Activated CD4-positive, alpha-beta T cell treated with anti-CD3 and anti-CD28 coated beads, Interleukin-2, amount 50 U/mL, for 48 hours (primary cell): ENCODE measurements around the gene IL6R.
"Not testable (repeated sequence)": the region's sequence is repeated elsewhere in the genome, so short reads cannot be mapped to it uniquely, and the experiment has no call there.

Experiments used
- DNase-seq, 2 experiments: peaks; one replicate each; pipeline ENCODE4 v3.0.0-alpha.2; 2020

Gene IL6R

GRCh38 chr1:154407198-154408091 lies 2.3 kb downstream of the IL6R start:
- peak; percentile 68 to 75 for DNase-seq

GRCh38 chr1:154408174-154408777 lies 3.1 kb downstream of the IL6R start:
- no peak for DNase-seq

GRCh38 chr1:154410185-154410827 lies 5.2 kb downstream of the IL6R start:
- DNase-seq: no peak

GRCh38 chr1:154411525-154411924 lies 6.4 kb downstream of the IL6R start:
- no peak for DNase-seq

GRCh38 chr1:154413177-154413783 lies 8.1 kb downstream of the IL6R start:
- no peak for DNase-seq

DNA sequence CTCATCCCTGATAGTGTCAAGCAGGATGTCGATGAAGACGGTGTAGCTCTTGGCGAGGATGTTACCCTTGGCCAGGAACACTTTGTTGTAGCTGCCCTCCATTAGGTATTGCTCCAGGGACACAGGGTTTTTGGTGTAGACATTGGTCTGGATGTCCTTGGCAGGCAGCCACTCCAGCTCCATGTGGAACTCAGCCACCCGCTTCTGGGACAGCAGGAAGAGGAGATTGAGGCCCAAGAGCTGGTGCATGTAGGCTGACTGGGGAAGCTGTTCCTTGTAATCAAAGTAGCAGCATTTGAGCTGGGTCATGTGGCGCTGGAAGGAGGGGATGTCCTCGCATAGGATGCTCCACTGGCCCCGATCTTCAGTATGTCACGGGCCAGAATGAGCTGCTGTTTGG lies 9.5 kb downstream of the IL6R start:
- DNase-seq: no peak

GRCh38 chr1:154416471-154417337 lies 11.6 kb downstream of the IL6R start:
- no peak for DNase-seq

DNA sequence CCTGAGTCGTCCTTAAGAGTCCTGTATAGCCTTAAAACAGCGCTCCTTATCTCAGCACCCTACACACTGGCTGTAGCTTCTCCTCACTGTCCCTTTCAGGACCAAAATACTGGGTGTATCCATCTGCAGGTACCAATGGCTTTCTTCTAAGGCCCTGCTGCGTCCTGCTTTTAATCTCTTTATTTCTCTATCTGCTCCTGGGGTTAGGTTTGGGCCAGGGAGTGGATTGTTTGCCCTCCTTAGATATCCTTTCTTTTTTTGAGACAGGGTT lies 12.1 kb downstream of the IL6R start:
- no peak for DNase-seq

DNA sequence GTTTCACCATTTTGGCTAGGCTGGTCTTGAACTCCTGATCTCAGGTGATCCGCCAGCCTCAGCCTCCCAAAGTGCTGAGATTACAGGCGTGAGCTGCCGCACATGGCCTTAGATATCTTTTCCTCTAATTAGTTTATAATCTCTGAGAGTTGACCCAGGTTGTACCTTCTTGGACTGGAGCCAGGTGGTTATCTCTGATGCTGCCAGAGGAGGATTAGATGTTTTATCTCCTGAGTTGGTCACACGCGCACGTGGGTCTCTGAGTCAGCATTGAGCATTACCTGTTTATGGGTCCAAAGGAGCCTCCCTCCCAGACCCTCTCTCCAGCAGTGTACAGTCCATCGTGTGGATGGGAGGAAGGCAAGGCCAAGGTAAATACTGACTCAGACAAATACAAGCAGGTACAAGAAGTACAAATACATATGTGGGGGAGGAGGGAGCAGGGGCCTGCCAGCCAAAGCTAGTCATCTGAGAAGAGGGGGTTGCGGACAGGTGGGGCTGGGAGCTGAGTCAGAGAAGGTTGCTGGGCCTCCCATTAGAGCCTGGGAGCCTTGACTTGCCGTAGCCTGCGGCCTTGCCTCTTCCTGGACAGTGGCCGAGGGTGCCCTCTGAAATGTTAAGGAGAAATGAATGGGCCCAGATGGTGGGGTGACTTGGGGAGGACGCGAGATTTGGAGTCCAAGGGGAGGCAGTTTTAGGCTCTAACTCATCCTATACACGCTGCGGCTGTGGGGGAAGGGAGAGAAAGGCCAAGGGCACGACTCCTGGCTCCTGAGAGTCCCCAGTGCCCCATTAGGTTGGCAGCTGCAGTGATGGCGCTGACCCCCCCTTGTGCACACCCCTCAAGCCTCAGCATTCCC lies 13.1 kb downstream of the IL6R start:
- peak in 1 of 2 experiments; percentile 50 for DNase-seq

- no peak for DNase-seq
Measured at GRCh38 chr1:154418923-154419619, 13.9 kb downstream of the IL6R start.

DNA sequence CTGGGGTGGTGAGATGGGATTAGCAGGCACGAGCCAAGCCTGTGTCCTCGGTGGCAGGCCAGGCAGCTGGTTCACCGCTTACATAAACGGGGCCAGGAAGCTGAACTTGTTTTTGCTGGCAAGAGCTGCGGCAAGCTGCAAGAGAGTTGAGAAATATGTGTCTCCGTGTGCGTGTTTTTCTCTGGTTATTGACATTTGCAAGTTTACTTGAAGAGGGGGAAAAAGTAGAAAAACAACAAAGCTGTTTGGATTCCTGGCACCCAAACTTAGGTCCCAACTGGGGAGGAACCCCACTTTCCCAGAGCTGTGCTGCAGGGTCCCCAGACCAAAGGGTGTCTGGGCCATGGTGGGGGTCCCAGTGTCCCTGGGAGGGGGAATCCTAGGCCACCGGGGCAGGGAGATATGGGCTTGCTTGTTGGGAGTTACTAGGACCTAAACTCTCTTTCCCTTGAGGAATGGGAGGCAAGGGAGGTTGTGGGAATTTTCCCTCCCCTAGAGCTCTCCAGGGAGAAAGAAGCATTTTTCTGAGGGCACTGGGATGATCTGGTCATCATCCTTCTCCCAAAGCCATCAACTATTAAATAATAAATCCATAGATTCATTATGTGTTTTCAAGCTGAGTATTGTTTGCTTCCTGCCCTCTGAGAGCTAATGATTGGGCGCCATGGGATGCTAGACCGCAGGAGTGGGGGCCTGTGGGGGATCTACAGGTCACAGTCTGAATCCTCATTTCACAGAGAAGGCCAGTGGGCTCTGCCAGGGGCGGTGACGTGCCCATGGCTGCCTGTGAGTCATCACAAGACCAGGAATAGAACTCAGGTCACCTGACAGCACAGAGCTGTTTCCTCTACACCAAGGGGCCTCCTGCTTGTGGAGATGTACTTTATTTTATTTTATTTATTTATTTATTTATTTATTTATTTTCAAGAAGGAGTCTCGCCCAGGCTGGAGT lies 14.8 kb downstream of the IL6R start:
- DNase-seq: peak; percentile 63 to 71

GRCh38 chr1:154420961-154421924 lies 16.1 kb downstream of the IL6R start:
- no peak for DNase-seq

DNA sequence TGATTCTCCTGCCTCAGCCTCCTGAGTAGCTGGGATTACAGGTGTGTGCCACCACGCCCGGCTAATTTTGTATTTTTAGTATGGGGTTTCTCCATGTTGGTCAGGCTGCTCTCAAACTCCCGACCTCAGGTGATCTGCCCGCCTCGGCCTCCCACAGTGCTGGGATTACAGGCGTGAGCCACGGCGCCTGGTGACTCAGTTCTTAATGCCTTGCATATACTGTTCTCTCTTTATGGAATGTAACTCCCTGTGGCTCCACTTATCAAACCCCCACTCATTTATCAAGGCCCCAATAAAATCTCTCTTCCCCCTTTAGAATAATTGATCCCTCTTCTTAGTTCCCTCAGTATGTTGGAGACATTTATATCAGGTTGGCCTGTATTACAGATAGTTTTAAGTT lies 16.9 kb downstream of the IL6R start:
- not testable (repeated sequence) for DNase-seq

DNA sequence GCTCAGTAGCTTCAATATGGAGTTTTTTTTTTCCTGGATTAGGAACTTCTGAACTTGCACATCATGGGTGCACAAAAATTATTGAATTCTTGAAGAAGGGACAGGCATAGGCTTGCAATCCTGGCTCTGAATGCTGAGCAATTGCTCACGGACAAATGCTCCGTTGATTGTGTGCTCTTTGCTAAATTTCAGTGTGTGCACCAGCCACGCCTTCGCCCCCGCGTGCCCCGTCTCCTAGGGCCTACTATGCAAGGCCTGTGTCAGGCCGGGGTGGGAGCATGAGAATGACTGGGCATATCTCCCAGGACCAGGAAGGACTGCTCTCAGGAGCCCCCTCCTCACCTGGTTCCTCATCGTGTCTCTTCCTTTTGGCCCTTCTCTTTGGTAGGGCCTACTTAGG lies 17.4 kb downstream of the IL6R start:
- DNase-seq: no peak

DNA sequence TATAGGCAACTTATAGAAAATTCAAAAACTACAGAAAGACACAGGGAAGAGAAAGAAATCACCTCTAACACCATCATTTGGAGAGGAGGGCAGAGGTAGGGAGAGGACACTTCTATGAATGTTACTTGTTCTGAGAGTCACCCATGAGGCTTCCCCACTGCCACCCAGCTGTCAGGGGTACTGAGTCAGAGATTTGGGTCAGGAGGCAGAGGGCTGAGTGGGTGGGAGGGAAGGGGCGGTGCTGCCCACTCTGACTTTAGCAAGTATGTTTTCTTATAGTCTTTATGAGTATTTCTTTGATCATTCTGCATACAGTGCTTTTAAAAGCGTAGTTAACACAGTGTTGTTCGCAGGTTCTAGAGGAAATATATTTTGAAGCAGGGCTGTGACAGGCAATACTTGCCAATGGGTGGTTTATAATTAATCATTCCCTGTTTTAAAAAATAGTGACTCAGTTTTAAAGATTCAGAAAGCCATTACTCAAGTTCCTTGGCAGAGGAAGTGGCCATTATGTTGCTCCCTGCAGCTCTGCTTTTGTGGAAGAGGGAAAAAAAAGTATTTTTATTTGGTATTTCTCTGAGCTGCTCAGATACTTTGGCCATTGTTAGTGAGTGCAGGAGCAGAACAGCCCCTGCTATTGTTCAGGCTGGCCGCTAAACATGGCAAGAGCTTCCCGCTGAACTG lies 18.3 kb downstream of the IL6R start:
- peak; percentile 55 to 59 for DNase-seq

DNA sequence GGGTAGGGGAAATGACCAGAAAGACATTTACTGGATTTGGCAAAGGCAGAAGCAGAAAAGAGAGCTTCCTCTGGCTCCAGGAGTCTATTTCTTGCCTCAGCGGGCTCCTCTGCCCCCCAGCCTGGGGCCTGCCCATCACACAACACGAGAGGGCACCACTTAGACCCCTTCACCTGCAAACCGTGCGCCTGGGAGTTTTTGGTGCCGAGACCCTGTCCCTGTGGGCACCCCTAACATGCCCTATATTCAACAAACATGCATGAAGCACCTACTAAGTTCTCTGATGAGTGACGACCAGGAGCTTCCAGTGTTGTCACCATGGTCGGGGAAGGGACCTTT lies 18.8 kb downstream of the IL6R start:
- no peak for DNase-seq

DNA sequence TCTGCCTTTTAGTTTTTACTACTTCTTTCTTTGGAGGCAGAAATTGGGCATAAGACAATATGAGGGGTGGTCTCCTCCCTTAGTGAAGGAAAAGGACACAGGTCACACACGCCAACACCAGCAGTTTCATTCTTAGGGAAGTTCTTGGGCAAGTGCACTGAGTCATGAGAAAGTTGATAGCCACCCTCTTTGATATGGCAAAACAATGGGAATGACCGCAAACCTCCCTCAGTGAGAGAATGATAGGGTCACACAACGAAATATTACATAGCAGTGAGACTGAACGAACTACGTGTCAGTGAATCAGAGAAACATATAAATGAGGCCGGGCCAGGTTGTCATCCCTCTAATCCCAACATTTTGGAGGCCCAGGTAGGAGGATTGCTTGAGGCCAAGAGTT lies 20.0 kb downstream of the IL6R start:
- DNase-seq: no peak
